ENCODE results near the gene ATP5ME.

DNA sequence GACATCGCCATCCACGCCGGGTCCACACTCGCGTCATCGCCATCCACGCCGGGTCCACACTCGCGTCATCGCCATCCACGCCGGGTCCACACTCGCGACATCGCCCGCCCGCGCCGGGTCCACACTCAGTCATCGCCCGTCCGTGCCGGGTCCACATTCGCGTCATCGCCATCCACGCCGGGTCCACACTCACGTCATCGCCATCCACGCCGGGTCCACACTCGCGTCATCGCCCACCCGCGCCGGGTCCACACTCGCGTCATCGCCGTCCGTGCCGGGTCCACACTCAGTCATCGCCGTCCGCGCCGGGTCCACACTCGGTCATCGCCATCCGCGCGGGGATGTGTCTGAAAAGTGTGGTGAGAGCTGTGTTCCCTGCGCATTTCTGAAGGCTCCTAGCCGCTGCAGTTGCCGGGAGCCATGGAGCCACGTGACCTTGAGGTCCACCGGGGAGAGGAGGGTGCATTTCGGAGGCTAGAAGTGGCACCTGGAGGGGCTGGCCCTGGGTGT is 48.8 kb upstream of the ATP5ME start:
- TF ChIP-seq ZNF350 (CRISPR knock-in tag; IDR thresholded peaks at IDR 0.05; ENCODE audit: borderline replicate concordance, low read depth) (no peak), HNRNPLL (IDR thresholded peaks at IDR 0.05; ENCODE audit: low read depth, low read length, poor library complexity, severe bottlenecking) (no peak), ZBTB7A (CRISPR knock-in tag; IDR thresholded peaks at IDR 0.05) (no peak), NFKBIZ (CRISPR knock-in tag; IDR thresholded peaks at IDR 0.05) (no peak), MYC (CRISPR knock-in tag; IDR thresholded peaks at IDR 0.05; ENCODE audit: borderline replicate concordance) (no peak), TCF7L2 (IDR thresholded peaks at IDR 0.05; ENCODE audit: low read depth, low read length) (no peak), ZNF263 (CRISPR knock-in tag; IDR thresholded peaks at IDR 0.05) (no peak)
- TF ChIP-seq, protein P1, sequence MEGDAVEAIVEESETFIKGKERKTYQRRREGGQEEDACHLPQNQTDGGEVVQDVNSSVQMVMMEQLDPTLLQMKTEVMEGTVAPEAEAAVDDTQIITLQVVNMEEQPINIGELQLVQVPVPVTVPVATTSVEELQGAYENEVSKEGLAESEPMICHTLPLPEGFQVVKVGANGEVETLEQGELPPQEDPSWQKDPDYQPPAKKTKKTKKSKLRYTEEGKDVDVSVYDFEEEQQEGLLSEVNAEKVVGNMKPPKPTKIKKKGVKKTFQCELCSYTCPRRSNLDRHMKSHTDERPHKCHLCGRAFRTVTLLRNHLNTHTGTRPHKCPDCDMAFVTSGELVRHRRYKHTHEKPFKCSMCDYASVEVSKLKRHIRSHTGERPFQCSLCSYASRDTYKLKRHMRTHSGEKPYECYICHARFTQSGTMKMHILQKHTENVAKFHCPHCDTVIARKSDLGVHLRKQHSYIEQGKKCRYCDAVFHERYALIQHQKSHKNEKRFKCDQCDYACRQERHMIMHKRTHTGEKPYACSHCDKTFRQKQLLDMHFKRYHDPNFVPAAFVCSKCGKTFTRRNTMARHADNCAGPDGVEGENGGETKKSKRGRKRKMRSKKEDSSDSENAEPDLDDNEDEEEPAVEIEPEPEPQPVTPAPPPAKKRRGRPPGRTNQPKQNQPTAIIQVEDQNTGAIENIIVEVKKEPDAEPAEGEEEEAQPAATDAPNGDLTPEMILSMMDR (CRISPR knock-in tag; IDR thresholded peaks at IDR 0.05), result no peak
- TF ChIP-seq, protein P2, sequence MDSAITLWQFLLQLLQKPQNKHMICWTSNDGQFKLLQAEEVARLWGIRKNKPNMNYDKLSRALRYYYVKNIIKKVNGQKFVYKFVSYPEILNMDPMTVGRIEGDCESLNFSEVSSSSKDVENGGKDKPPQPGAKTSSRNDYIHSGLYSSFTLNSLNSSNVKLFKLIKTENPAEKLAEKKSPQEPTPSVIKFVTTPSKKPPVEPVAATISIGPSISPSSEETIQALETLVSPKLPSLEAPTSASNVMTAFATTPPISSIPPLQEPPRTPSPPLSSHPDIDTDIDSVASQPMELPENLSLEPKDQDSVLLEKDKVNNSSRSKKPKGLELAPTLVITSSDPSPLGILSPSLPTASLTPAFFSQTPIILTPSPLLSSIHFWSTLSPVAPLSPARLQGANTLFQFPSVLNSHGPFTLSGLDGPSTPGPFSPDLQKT (CRISPR knock-in tag; IDR thresholded peaks at IDR 0.05; ENCODE audit: borderline replicate concordance), result no peak

Measured in HepG2 (cell line).